Neural cell (in vitro differentiated cells): Measurements from ENCODE around the gene ITM2C. TPM values are rescaled to one million over a fixed set of nuclear protein-coding genes. Genes with fewer than 3 reads are reported as not detected.
A peak's percentile ranks its signal among the peaks of the same experiment; 100 is the strongest.

ENCODE experiments used
- H2AFZ ChIP-seq: fragments of 200-600, 300-800 bp; sonication (generic), shearing (Covaris generic); 2 replicates; pipeline ENCODE4 v1.6.0; 2014; ENCODE audit warnings: low read depth, mild to moderate bottlenecking, antibody characterized with exemption, low read length, moderate library complexity
- H3F3A ChIP-seq: fragments of 200-600 bp; shearing (Covaris generic); 2 replicates; pipeline ENCODE4 v1.6.1; 2016; ENCODE audit warnings: mild to moderate bottlenecking, moderate library complexity, mixed read lengths, antibody characterized with exemption, low read length; ENCODE audit not compliant: insufficient read depth, poor library complexity, severe bottlenecking
- H3K27ac ChIP-seq: fragments of 200-600, 300-800 bp; sonication (generic), shearing (Covaris generic); 2 replicates; pipeline ENCODE4 v1.5.1; 2014; ENCODE audit warnings: mild to moderate bottlenecking, low read length, moderate library complexity
- H3K27me3 ChIP-seq: fragments of 300-800, 200-600 bp; sonication (generic), shearing (Covaris generic); 2 replicates; pipeline ENCODE4 v1.6.0; 2014; ENCODE audit warnings: mild to moderate bottlenecking, low read depth, low read length, moderate library complexity; ENCODE audit not compliant: insufficient read depth
- H3K36me3 ChIP-seq: fragments of 300-800, 200-600 bp; sonication (generic), shearing (Covaris generic); 2 replicates; pipeline ENCODE4 v1.5.1; 2014; ENCODE audit warnings: mild to moderate bottlenecking, antibody characterized with exemption, low read length, moderate library complexity; ENCODE audit not compliant: insufficient read depth
- H3K4me2 ChIP-seq: fragments of 300-800, 200-600 bp; sonication (generic), shearing (Covaris generic); 2 replicates; pipeline ENCODE4 v1.6.0; 2014; ENCODE audit warnings: mild to moderate bottlenecking, low read length
- H3K4me3 ChIP-seq: fragments of 300-800, 200-600 bp; sonication (generic), shearing (Covaris generic); 2 replicates; pipeline ENCODE4 v1.5.1; 2014; ENCODE audit warnings: mild to moderate bottlenecking, low read length, moderate library complexity
- H3K79me2 ChIP-seq: fragments of 200-600 bp; shearing (Covaris generic); replicated peaks from 2 replicates; pipeline ENCODE4 v1.6.0; 2014; ENCODE audit warnings: mild to moderate bottlenecking, low read length, moderate library complexity; ENCODE audit not compliant: insufficient read depth
- H3K9ac ChIP-seq: fragments of 300-800, 200-600 bp; sonication (generic), shearing (Covaris generic); 2 replicates; pipeline ENCODE4 v1.6.1; 2016; ENCODE audit warnings: mild to moderate bottlenecking, low read length, mixed read lengths
- H3K9me2 ChIP-seq: fragments of 200-600 bp; shearing (Covaris generic); 2 replicates; pipeline ENCODE4 v1.6.1; 2016; ENCODE audit warnings: mild to moderate bottlenecking, low read length, mixed read lengths; ENCODE audit not compliant: insufficient read depth
- H3K9me3 ChIP-seq: fragments of 200-600, 300-800 bp; sonication (generic), shearing (Covaris generic); 2 replicates; pipeline ENCODE4 v1.6.1; 2016; ENCODE audit warnings: mild to moderate bottlenecking, mixed run types, low read length, moderate library complexity, mixed read lengths
- H4K20me1 ChIP-seq: fragments of 200-600 bp; shearing (Covaris generic); 2 replicates; pipeline ENCODE4 v1.6.1; 2016; ENCODE audit warnings: mild to moderate bottlenecking, mixed run types; ENCODE audit not compliant: insufficient read depth
- CTCF ChIP-seq: fragments of 450-650 bp; IDR thresholded peaks from 2 replicates; pipeline ENCODE4 v1.5.1; 2014; ENCODE audit warnings: antibody characterized with exemption, mild to moderate bottlenecking, moderate library complexity; ENCODE audit not compliant: poor library complexity, severe bottlenecking
- EP300 ChIP-seq: fragments of 450-650 bp; conservative IDR thresholded peaks from 2 replicates; pipeline ENCODE4 v1.6.1; 2014; ENCODE audit warnings: antibody characterized with exemption, mild to moderate bottlenecking, moderate library complexity; ENCODE audit not compliant: poor library complexity, severe bottlenecking
- EZH2 ChIP-seq: fragments of 200-600, 300-800 bp; shearing (Covaris generic), sonication (generic); IDR thresholded peaks from 2 replicates; pipeline ENCODE4 v1.6.1; 2014; ENCODE audit warnings: antibody characterized with exemption, low read length, borderline replicate concordance, mild to moderate bottlenecking; ENCODE audit not compliant: insufficient read depth, poor library complexity, severe bottlenecking
- MXI1 ChIP-seq: fragments of 450-650 bp; conservative IDR thresholded peaks from 2 replicates; pipeline ENCODE4 v1.6.1; 2014; ENCODE audit warnings: antibody characterized with exemption, mild to moderate bottlenecking; ENCODE audit not compliant: poor library complexity, severe bottlenecking
- POLR2AphosphoS5 ChIP-seq: IDR thresholded peaks from 2 replicates; pipeline ENCODE4 v1.6.1; 2012
- RAD21 ChIP-seq: fragments of 450-650 bp; conservative IDR thresholded peaks from 2 replicates; pipeline ENCODE4 v1.6.1; 2014; ENCODE audit warnings: antibody characterized with exemption, mild to moderate bottlenecking, moderate library complexity
- REST ChIP-seq: IDR thresholded peaks from 2 replicates; pipeline ENCODE4 v1.6.1; 2012; ENCODE audit warnings: borderline replicate concordance
- SMC3 ChIP-seq: fragments of 450-650 bp; conservative IDR thresholded peaks from 2 replicates; pipeline ENCODE4 v1.6.1; 2014; ENCODE audit warnings: antibody characterized with exemption, mild to moderate bottlenecking, moderate library complexity; ENCODE audit not compliant: poor library complexity
- TAF1 ChIP-seq: IDR thresholded peaks from 2 replicates; pipeline ENCODE4 v1.6.1; 2012; ENCODE audit warnings: low read depth
- polyA plus RNA-seq: library from polyadenylated mRNA; depleted of rRNA; stranded (reverse); fragments of >200 nt; gene quantifications from 2 replicates; pipeline ENCODE4 v1.2.3, GENCODE V29; 2014

ITM2C gene
- polyA plus RNA-seq, 1 donor from 2014 or later = 186 TPM

GRCh38 chr2:230898016-230898712 lies 33.4 kb downstream of the ITM2C start:
- no peak overlapping the region for H2AFZ ChIP-seq
- H3K27me3 ChIP-seq = no peaks in the 10 kb centered on the region
- no peaks in the 10 kb centered on the region for H3F3A ChIP-seq
- H3K9me3 ChIP-seq = no peaks in the 10 kb centered on the region
- TF ChIP-seq MXI1 (no peak), REST (no peak), CTCF (no peak), POLR2AphosphoS5 (no peak), SMC3 (no peak), TAF1 (no peak), RAD21 (no peak), EP300 (no peak), EZH2 (no peak)
- peak overlapping the region; percentile 96 for H3K27ac ChIP-seq
- H3K9ac ChIP-seq = peak overlapping the region; percentile 73
- no peaks in the 10 kb centered on the region for H3K9me2 ChIP-seq
- no peak overlapping the region for H3K4me2 ChIP-seq
- H4K20me1 ChIP-seq = no peaks in the 10 kb centered on the region
- no peaks in the 10 kb centered on the region for H3K79me2 ChIP-seq
- no peaks in the 10 kb centered on the region for H3K36me3 ChIP-seq
- H3K4me3 ChIP-seq = no peak overlapping the region

- Histone ChIP-seq H4K20me1 (no peaks in the 10 kb centered on the region), H3F3A (no peaks in the 10 kb centered on the region), H3K4me2 (peak overlapping the region; percentile 50), H3K9me3 (no peaks in the 10 kb centered on the region), H3K4me3 (peak overlapping the region; percentile 27), H3K9ac (peak overlapping the region; percentile 73), H3K9me2 (no peaks in the 10 kb centered on the region), H3K36me3 (no peaks in the 10 kb centered on the region), H3K27ac (peak overlapping the region; percentile 96), H3K79me2 (no peaks in the 10 kb centered on the region), H2AFZ (peak overlapping the region; percentile 90), H3K27me3 (no peaks in the 10 kb centered on the region)
- TF ChIP-seq EP300 = no peak
Measured at GRCh38 chr2:230898713-230899091, 34.0 kb downstream of the ITM2C start.
